GM21423 (cell line): ENCODE data around the gene RPS18.

Experiments used
- ATAC-seq: cut with Tn5 transposase; IDR thresholded peaks from one replicate; pipeline ENCODE4 v1.9.1; 2021; ENCODE audit warnings: mild to moderate bottlenecking, moderate library complexity; ENCODE audit not compliant: unreplicated experiment

The RPS18 gene

GRCh38 chr6:33289784-33290315 is 18.0 kb downstream of the RPS18 start:
- no peak for ATAC-seq

- no peak for ATAC-seq
Observed at GRCh38 chr6:33290459-33290858, 18.6 kb downstream of the RPS18 start.

DNA sequence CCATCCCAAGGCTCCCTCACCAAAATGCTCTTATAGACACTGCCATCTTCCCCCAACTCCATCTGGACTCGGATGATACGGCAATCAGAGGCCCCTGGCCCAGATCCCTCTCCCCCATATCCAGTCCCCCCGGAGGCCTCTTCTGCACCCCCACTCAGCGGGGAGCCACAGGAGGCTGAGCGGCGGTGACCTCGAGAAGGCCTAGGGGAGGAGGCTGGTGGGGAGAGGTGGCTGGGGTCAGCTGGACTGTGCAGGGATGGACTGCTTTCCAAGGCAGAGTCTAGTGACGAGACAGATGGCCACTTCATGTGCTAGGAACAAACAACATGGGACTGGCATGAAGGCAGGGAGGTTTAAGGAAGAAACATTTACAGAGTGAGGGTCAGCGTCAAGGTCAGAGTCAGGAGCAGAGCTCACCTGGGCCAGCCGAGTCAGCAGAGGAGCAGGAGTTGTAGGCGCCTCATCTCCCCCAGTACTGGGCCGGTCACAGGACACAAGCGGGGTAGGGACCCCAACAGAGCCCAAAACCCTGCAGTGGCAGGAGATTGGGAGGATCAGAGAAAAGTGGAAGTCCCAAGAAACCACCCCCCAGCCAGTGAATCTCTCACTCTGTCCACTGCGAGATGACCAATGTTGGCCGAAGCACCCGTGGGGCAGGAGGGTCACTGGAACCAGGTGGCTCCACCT is 21.3 kb downstream of the RPS18 start:
- no peak for ATAC-seq

DNA sequence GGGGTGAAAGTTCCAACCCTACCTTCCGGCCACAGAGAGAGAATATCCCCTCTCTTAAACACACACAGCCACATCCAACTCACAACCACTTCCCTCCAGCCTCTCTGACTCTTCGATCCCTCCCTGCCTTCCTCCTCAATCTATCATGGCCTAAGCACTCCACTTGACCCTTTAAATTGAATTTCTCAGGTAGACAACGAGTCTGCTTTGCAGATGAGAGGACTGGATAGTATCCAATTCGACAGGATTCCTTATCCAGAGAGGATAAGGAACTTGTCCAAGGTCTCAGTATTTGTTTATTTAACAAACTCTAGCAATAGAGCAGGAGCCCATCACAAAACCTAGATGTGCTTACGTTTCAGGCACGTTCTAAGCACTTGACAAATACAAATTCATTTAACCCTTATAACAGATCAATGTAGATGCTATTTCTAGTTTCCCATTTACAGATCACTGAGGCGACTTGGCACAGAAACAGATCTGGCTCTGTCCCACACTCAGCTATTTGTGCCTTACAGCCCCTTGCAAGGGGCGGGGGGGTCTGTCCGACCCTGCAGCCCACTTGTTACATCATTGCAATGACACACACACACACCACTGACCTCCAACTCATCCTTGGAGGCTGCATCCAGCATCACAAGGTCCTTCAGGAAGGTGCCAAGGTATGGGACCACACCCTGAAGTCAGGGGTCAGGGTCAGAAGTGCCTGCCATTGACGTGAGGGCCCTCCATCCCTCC is 22.4 kb downstream of the RPS18 start:
- no peak for ATAC-seq

- no peak for ATAC-seq
Observed at GRCh38 chr6:33295621-33296369, 23.9 kb downstream of the RPS18 start.

- ATAC-seq: no peak
Observed at GRCh38 chr6:33296797-33297405, 25.0 kb downstream of the RPS18 start.

DNA sequence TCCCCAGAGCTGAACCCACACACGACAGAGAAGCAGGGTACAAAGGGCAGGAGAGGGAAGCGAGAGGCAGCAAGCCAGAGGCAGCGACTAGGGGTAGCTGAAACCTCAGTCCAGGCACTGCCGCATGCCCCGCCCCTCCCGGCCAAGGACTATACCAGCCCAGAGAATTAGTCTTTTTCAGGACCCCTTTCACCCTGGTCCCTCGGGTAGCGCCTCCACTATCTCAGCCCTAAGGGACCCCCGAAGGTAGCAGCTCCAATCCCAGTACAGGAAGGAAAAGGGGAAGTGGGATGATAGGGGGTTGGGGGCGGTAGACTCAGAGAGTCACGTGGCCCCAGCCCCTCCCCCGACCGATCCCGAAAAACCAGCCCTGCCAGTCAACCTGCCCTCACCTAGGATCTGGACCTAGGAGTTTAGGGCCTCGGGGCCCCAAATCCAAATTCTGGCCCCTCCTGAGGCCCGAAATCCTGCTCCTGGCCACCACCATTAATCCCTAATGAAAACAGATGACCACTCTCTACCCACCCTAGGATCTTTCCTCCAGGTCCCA is 25.6 kb downstream of the RPS18 start:
- no peak for ATAC-seq

DNA sequence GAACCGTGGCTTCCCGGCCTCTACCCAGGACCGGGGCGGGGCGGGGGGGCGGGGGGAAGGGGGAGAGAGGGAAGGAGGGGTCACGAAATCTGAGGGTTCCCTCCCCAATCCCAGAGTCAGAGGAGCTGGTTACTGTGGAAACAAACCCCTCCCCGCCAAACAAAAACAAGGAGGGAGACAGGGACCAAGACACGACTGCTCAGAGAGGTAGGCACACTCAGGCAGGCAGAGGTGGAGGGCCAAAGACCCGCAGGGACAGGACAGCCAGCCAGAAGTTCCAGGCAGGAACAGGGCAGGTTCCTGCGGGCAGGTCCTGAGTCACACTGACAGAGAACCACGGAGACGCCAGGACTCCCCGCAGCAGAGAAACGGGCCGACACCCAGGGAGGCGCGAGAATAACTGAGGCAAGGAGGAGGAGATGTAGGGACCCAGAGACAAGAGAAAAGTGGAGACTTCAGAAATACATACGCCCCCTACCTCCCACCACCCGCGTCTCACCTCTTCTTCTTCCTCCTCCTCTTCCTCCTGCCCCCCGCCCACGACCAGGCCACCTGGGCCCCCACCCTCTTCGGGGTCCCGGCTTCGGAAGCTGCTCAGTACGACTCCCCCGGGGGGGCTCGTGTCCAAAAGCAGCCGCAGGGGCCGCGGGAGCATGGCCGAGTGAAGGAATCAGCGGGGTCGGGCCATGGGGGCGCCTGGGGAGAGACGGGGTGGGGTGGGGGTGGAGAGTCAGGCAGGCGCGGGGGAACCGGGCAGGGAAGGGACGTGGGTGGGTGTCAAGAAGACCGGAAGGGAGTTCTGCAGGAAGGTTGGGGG is 26.3 kb downstream of the RPS18 start:
- no peak for ATAC-seq

GRCh38 chr6:33298773-33299236 is 26.9 kb downstream of the RPS18 start, which contains the start of gene RGL2:
TSS of gene RGL2 (minus strand) at chr6:33298942. CDS start at chr6:33298610, 332 bp downstream.
- peak; percentile 13 for ATAC-seq

DNA sequence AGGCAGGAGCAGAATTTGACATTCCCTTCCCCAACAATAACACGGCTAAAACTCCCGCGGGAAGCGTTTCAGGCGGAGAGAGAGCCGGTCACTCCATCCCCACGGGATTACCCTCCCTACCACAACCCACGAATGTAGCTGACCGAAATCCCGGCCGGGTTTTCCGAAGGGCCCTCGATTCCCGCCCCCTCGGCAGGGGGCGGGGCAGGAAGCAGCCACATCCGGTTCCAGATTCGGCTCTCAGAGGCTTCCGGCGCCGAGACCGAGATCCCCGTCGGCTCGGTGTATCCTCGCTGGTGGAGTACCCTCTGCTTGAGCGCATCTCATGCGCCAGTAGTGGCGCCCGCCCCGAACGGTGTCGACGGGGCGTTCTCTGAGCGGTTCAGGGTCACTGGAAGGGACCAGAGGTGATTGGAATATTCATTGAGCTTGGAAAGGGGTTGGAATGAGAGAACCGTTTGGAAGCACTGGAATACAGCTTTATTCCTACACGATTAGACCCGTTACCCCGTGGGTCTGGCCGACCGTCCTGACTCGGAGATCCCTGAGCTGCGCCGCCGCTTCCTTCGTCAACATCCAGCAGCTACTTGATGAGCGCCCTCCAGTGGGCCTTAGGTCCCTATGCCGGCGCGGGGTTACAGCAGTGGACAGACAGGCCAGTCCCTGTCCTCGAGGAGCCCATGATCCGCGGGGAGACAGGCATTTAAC is 27.5 kb downstream of the RPS18 start:
- ATAC-seq: peak; percentile 69

DNA sequence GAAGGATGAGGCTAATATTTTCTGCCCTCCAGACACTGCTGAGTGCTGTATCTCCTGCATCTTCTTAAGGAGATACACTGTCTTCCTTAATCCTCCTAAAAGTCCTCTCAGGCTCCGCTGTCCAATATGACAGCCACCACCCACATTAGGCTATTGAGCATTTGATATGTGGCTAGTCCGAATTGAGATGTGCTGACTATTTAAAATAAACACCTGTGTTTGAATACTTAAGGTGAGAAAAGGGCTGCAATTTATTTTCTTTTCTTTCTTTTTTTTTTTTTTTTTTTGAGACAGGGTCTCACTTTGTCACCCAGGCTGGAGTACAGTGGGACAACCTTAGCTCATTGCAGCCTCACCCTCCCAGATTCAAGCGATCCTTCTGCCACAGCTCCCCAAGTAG is 30.0 kb downstream of the RPS18 start:
- ATAC-seq: no peak

GRCh38 chr6:33304216-33304615 is 32.3 kb downstream of the RPS18 start:
- ATAC-seq: no peak

DNA sequence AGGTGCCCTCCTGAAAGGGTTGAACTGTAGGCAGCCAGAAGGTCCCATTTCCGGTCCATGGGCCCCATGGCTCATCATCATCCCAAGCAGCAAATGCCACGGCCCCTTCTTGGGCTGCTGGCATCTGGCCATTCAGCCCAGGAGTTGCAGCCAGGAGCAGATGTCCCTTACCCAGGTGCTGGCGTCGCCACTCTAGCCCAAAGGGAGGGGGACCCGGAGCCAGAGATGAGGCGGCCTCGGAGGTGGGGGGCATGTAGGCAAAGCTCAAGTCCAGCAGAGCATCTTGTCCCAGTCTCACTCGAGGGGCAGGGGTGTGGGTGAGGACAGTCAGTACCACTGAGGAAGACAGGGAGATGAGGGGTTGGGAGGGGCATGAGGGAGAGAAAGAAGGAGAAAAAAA is 33.2 kb downstream of the RPS18 start:
- no peak for ATAC-seq

- ATAC-seq: no peak
Observed at GRCh38 chr6:33306356-33306755, 34.5 kb downstream of the RPS18 start.

GRCh38 chr6:33312361-33313104 is 40.7 kb downstream of the RPS18 start:
- ATAC-seq: peak; percentile 29

- ATAC-seq: peak; percentile 3
Observed at GRCh38 chr6:33313105-33313708, 41.3 kb downstream of the RPS18 start.

GRCh38 chr6:33313709-33314514 is 42.0 kb downstream of the RPS18 start, which contains the start of gene TAPBP:
TSS of gene TAPBP (minus strand) at chr6:33314078. CDS start at chr6:33314041, 37 bp downstream.
- peak; percentile 35 for ATAC-seq
